OCI-M1 (cell line): ENCODE results near the gene RESF1.

Experiments used
- DNase-seq: peaks from one replicate; lab custom pipeline; 2025; lab: John Stamatoyannopoulos, UW

Gene RESF1

GRCh38 chr12:31958569-31959160, 550 bp upstream of the RESF1 start:
- no peak for DNase-seq

- peak; percentile 85 for DNase-seq
These were observed 631 bp downstream of the RESF1 start for GRCh38 chr12:31959701-31960391.

DNA sequence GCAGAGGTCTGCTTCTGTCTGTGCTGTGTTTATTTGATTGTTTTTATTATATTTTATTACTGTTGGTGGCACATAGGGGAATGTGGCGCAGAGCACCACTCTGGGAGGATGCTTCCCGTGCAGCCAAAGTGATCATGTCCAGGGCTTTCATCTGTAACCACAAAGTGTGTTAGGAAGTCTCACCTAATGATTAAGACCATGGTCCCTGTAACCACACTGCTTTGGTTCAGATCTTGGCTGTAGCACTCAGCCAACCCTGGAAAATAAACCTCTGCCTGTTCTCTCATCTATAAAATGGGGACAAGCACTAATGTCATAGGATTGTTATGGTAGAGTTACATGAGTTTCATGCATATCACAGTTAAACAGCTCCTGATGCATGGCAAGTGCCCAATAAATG, 1.9 kb downstream of the RESF1 start:
- no peak for DNase-seq

GRCh38 chr12:31962076-31962475, 2.9 kb downstream of the RESF1 start:
- no peak for DNase-seq

DNA sequence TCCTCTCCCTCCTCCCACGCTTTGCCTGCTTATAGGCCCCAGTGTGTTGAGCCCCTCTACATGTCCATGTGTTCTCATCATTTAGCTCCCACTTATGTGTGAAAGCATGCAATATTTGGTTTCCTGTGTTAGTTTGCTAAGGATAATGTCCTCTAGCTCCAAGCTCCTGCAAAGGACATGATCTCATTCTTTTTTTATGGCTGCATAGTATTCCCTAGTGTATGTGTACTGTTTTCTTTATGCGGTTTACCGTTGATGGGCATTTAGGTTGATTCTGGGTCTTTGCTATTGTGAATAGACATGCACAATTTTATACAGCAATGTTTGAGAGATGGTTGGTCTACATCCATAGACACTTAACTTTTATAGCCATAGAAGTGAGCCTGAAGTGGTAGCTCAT, 5.1 kb downstream of the RESF1 start:
- no peak for DNase-seq

DNA sequence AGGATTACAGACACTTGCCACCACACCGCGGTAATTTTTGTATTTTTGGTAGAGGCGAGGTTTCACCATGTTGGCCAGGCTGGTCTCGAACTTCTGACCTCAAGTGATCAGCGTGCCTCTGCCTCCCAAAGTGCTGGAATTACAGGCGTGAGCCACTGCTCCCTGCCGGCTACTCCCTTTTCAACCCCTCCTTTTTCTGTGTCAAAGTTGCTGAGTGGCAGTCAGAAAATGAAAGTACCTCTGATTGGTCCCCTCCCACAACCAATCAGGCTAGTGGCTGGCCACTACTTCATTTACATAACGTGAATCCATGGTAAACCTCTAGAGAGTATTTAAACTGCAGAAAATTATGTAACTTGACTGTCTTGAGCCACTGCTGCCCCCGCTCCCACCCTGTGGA, 5.9 kb downstream of the RESF1 start:
- DNase-seq: peak; percentile 55

GRCh38 chr12:31966558-31967205, 7.5 kb downstream of the RESF1 start:
- no peak for DNase-seq

DNA sequence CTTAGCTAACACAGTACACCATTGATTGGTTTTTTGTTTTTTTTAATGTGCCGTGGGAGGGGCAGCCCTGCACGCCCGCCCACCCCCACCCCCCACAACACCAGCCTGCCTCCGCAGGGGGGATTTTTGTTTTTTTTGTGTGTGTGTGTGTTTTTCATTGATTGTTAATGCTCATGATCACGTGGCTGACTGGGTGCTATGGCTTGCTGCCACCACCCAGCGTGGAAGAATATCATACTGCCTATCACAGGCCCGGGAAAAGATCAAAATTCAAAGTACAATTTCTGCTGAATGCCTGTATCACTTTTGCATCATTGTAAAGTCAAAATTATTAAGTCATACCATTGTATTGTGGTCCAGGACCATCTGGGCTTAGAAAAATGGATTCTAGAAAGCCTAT, 8.3 kb downstream of the RESF1 start:
- DNase-seq: no peak

GRCh38 chr12:31970199-31970598, 11.0 kb downstream of the RESF1 start:
- DNase-seq: no peak

GRCh38 chr12:31973818-31974217, 14.6 kb downstream of the RESF1 start:
- DNase-seq: no peak

GRCh38 chr12:31974673-31975072, 15.5 kb downstream of the RESF1 start:
- DNase-seq: no peak

DNA sequence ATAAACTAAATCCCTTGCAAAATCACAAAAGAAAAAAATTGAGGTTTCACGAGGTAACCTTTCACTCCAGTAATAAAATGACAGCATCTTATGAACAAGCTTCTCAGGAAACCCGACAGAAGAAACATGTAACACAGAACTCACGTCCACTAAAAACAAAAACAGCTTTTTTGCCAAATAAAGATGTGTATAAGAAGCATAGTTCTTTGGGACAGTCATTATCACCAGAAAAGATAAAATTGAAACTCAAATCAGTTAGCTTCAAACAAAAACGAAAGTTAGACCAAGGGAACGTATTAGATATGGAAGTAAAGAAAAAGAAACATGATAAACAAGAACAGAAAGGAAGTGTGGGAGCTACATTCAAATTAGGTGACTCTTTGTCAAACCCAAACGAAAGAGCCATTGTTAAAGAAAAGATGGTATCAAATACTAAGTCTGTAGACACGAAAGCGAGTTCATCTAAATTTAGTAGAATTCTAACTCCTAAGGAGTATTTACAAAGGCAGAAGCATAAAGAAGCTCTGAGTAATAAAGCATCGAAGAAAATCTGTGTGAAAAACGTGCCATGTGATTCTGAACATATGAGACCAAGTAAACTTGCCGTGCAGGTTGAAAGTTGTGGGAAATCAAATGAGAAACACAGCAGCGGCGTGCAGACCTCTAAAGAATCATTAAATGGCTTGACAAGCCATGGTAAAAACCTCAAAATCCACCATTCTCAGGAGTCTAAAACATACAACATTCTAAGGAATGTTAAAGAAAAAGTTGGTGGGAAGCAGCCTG, 25.8 kb downstream of the RESF1 start:
- DNase-seq: no peak

- DNase-seq: no peak
These were observed 26.6 kb downstream of the RESF1 start for GRCh38 chr12:31985832-31986231.

DNA sequence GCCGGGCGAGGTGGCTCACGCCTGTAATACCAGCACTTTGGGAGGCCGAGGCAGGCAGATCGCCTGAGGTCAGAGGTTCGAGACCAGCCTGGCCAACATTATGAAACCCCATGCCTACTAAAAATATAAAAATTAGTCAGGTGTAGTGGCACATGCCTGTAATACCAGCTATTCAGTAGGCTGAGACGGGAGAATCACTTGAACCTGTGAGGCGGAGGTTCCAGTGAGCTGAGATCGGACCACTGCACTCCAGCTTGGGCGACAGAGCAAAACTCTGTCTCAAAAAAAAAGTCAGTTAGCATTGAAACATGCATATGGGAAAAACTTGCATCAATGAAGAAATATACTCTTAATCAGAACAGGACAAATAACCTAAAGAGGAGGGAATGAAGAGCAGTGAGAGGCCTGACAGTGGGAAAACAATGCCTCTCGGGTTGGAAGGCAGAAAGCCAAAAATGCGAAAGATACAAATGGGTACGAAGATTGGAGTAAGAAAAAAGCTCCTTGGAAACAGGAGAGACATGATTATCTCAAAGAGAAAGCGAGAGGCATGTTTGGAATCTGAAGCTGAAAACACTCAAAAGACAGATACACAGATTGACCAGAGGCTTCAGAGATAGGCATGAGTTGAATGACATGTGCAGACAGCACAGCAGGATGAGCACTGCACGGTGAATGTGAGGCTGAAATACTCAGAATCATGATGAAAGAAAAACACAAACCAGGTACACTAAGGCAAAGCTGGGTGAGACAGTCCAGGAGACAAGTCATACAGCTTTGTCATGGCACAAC, 30.6 kb downstream of the RESF1 start:
- no peak for DNase-seq

GRCh38 chr12:31991146-31991545, 31.9 kb downstream of the RESF1 start:
- DNase-seq: no peak

GRCh38 chr12:31991815-31992214, 32.6 kb downstream of the RESF1 start:
- DNase-seq: no peak

DNA sequence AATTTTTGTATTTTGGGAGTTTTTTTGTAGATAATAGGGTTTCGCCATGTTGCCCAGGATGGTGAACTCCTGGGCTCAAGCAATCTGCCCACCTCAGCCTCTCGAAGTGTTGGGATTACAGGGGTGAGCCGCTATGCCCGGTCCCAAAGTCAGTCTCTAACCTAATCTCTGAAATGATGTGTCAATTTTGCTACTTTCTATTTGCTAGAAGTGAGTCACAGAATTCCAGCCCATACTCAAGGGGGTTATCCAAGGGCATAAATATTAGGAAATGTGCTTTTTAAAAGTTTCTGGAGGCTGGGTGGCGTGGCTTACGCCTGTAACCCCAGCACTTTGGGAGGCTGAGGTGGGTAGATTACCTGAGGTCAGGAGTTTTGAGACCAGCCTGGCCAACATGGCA, 40.5 kb downstream of the RESF1 start:
- no peak for DNase-seq

DNA sequence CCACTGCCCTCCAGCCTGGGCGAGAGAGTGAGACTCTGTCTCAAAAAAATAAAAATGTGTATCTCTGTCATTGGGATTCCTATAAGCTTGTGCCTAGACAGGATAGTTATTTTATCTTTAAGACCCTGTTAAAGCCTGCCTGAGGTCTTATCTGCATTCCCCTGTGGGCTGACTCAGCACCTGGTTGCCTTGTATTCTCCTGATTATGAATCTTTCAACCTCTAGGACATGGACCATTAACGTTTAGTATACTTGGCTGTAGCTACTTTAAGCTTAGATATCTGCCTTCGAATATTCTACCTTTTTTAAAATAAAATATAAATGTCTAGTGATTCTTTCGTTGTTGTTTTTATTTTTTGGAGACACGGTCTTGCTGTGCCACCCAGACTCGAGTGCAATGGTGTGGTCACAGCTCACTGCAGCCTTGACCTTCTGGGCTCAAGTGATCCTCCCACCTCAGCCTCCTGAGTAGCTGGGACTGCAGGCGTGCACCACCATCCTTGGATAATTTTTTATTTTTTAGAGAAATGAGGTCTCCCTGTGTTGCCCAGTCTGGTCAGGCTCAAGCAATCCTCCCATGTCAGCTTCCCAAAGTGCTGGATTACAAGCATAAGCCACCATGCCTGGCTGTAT, 41.3 kb downstream of the RESF1 start:
- peak; percentile 66 for DNase-seq

DNA sequence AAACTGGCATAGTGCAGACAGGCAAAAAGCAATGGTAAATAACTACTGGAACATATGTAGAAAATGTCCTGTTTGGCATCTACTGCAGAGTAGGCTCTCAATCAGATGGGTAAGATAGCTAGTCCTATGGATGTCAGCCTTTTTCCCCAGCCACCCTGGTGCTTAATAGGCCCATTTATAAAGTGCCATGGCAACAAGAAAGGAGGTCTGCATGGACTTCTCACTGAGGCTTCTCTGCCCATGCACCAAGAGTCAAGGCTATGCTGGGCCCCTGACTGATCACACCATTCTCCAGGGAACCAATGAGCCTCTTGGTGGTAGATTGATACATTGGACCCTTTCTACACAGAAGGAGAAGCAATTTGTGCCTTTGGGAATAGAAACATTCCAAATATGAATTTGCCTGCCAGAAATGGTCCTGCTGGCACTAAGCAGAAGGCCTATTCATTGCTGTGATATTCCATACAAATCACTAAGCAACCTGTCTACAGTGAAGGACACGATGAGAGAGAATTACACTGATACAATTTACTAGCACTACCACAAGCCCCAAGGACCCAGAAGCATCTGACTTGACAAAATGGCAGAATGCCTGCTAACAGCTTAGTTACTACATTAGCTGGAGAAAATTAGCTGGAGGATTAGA, 43.8 kb downstream of the RESF1 start:
- DNase-seq: peak; percentile 40

- DNase-seq: no peak
These were observed 44.4 kb downstream of the RESF1 start for GRCh38 chr12:32003654-32004053.
